GM18951 (cell line): ENCODE measurements around the gene CTNNA2.

ENCODE experiments used
- POLR2A ChIP-seq: IDR thresholded peaks from 4 replicates; pipeline ENCODE4 v1.6.1; 2011; ENCODE audit warnings: mild to moderate bottlenecking; ENCODE audit not compliant: insufficient read length, insufficient read depth; ENCODE audit errors: extremely low read depth
- in situ Hi-C: fragments of 300-500 bp; cut with MboI; formaldehyde crosslinking; loops from one replicate; pipeline ENCODE4 v1.12.0; 2022; ENCODE audit warnings: low sequenced_read_pairs, mixed read lengths, inconsistent platforms; ENCODE audit not compliant: unreplicated experiment

The CTNNA2 gene

DNA sequence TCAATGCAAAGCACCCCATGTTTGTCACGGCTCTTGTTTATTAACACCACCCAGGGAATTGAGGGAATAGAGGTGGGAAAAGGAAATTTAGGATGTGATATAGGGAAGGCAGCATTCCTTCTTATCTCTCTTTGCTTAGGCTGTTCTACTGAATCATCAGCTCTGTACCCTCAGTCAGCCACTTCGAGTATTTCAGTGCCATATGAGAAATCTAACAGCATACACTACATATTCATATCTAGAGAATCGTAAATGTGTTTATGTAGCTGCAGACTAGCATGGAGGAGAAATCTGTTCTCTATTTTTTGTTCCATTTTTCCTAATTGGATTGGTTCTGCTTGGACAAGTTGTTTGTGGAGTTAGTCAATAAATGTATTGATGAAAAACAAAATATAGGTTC, 187.8 kb downstream of the CTNNA2 start:
- no peak for TF ChIP-seq POLR2A
- in situ Hi-C loops, result no loop called here

DNA sequence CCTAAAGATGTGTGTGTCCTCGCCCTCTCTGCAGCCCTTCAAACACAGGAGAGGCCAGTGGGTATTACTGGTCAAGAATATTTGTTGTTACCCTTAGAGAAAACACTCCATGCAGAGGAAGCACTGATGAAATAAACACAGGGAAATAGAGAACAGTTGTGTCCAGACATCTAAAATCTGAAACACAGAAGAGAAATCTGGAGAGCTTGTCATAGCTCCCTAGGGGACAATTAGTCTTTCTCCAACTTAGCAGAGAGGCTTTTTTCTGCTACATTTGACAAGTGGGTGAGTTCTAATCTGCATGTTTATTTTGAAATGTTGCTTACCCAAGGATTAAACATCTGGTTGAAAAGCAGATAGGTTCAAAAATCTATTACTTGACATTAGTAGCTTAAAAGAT, 190.1 kb downstream of the CTNNA2 start:
- no peak for TF ChIP-seq POLR2A

GRCh38 chr2:79711098-79711497, 198.2 kb downstream of the CTNNA2 start:
- in situ Hi-C loops, result no loop called here
- TF ChIP-seq POLR2A, result no peak

More for the DNA sequence above, 190.1 kb downstream of the CTNNA2 start:
- in situ Hi-C loops, result no loop called here

GRCh38 chr2:79713131-79713785, 200.4 kb downstream of the CTNNA2 start:
- in situ Hi-C loops, result no loop called here
- no peak for TF ChIP-seq POLR2A

- in situ Hi-C loops, result no loop called here
- TF ChIP-seq POLR2A, result no peak
Observed at GRCh38 chr2:79714283-79714682, 201.4 kb downstream of the CTNNA2 start.

- in situ Hi-C loops, result no loop called here
- TF ChIP-seq POLR2A, result no peak
Observed at GRCh38 chr2:79715338-79715737, 202.5 kb downstream of the CTNNA2 start.

- TF ChIP-seq POLR2A, result no peak
- in situ Hi-C loops, result no loop called here
Observed at GRCh38 chr2:79716266-79716665, 203.4 kb downstream of the CTNNA2 start.

GRCh38 chr2:79717364-79718007, 204.6 kb downstream of the CTNNA2 start:
- no peak for TF ChIP-seq POLR2A
- in situ Hi-C loops, result no loop called here

- no peak for TF ChIP-seq POLR2A
- in situ Hi-C loops, result no loop called here
Observed at GRCh38 chr2:79721061-79721460, 208.2 kb downstream of the CTNNA2 start.

- in situ Hi-C loops, result no loop called here
- TF ChIP-seq POLR2A, result no peak
Observed at GRCh38 chr2:79721966-79722365, 209.1 kb downstream of the CTNNA2 start.

GRCh38 chr2:79723830-79724229, 211.0 kb downstream of the CTNNA2 start:
- in situ Hi-C loops, result no loop called here
- no peak for TF ChIP-seq POLR2A

DNA sequence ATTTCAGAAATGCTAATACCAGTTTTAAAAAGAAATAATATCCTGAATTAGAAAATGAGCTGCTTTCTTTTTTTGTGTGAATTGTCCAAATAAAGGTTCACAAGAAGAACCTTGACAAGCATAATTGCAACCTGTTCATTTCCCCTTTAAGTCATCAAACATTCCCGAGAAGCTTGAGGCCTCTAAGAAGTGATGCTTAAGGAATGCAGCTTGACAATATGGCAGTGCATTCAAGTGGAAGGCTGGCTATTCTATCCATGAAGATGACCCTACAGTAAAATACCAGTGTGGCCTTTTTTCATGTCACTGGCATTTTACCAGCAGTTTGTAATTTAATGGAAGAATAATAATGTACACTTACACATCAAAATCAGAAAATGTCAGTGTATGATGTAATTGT, 216.7 kb downstream of the CTNNA2 start:
- no peak for TF ChIP-seq POLR2A
- in situ Hi-C loops, result no loop called here

DNA sequence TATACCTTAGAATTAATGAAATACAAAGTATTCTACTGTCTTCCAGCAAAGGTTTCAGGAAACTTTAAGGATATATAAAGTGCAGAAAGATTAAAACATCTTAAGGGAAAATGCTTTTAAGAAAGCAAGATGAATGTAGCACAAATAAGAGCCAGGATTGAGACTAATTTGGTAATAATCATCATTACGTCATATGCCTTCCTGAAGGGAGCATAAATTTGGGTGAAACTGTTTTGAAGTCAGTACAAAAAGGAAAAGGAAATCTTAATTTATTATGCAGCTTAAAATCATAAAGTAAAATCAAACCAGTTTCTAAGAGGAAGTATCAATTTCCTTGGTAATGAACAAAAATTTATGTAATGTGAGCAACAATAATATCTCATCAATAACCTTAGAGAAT, 221.7 kb downstream of the CTNNA2 start:
- in situ Hi-C loops, result no loop called here
- TF ChIP-seq POLR2A, result no peak

GRCh38 chr2:79740879-79741443, 228.1 kb downstream of the CTNNA2 start:
- no peak for TF ChIP-seq POLR2A

More at GRCh38 chr2:79740879-79741443, 228.1 kb downstream of the CTNNA2 start:
- in situ Hi-C loops, result no loop called here
